22Rv1 (cell line): ENCODE results near the gene PANX2.
A peak's percentile ranks its signal among the peaks of the same experiment; 100 is the strongest.

ENCODE experiments used
- H3K27ac ChIP-seq: fragments of 450-650 bp; 2 replicates; pipeline ENCODE4 v1.5.1; 2017
- CTCF ChIP-seq: fragments of 450-650 bp; IDR thresholded peaks from 2 replicates; pipeline ENCODE4 v1.5.1; 2017; ENCODE audit warnings: mild to moderate bottlenecking
- ZFX ChIP-seq: fragments of 450-650 bp; IDR thresholded peaks from 2 replicates; pipeline ENCODE4 v1.6.1; 2017; ENCODE audit warnings: antibody characterized with exemption, borderline replicate concordance

PANX2 gene

DNA sequence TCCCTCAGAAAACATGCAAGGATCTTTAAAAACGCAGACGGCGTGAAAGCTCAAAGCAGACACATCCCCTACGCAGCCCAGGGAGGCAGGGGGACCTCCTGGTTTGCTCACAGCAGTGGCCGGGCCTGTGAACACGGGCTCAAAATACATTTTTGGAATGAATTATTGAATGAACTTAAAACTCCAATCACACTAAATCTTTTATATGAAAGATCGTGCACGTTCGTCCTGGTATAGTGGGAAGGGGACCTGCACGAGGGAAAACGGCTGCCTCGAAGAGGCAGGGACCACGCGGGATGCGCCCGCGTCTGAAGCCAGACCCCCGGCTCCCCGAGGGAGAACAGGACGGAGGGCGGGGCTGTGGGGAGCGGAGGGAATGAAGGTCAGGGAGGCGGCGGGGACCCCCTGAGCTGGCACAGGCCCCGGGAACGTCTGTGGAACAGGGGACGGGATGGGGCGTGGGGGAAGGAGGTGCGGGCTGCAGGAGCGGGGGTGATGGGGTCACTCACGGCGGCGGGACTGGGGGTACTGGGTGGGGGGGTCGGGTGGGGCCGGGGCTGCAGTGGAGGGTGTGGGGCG, 1.3 kb upstream of the PANX2 start:
- TF ChIP-seq ZFX (no peak), CTCF (no peak)
- peak overlapping the region; percentile 68 for H3K27ac ChIP-seq

- peak overlapping the region; percentile 68 for H3K27ac ChIP-seq
- TF ChIP-seq ZFX (no peak), CTCF (peak; percentile 29; the same call in 1 of the 2 replicates)
Observed at GRCh38 chr22:50169774-50170341, 673 bp upstream of the PANX2 start.

GRCh38 chr22:50171319-50171964, 911 bp downstream of the PANX2 start:
- no peak for TF ChIP-seq ZFX
- TF ChIP-seq CTCF = no peak
- peak overlapping the region; percentile 18; the same call in 1 of the 2 replicates for H3K27ac ChIP-seq

- TF ChIP-seq CTCF (no peak), ZFX (no peak)
- peak overlapping the region; percentile 18; the same call in 1 of the 2 replicates for H3K27ac ChIP-seq
Observed at GRCh38 chr22:50171965-50172421, 1.5 kb downstream of the PANX2 start.

DNA sequence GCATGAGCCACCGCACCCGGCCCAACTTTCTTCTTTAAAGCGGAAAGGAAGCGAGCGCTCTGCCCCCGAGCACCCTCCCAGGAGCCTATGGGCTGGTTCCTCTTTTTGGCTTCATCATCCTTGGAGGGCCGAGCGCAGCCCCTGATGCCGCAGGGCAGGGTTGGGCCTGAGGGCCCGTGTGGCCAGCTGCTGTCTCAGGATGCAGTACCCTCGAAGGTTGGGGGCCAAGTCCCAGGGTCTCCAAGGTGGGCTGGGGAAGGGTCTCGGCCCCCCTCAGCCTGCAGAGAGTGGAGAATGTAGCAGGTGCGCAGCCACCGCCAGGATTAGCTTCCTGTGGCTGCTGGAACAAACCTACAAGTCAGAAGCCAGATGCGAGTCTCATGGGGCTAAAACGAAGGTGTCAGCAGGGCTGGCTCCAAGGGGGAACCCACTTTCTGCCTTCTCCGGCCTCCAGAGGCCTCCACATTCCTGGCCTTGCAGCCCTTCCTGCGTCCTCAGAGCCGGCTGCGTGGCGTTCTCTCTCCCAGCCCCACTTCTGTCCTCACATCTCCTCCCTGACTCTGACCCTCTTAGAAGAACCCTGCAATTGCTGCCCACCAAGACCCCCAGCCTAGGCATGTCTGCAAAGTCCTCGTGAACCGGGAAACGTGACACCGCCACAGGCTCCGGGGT, 2.9 kb downstream of the PANX2 start:
- TF ChIP-seq CTCF (no peak), ZFX (no peak)
- no peak overlapping the region for H3K27ac ChIP-seq

GRCh38 chr22:50173983-50174355, 3.4 kb downstream of the PANX2 start:
- no peak overlapping the region for H3K27ac ChIP-seq
- TF ChIP-seq CTCF (no peak), ZFX (no peak)
